ENCODE measurements around the gene SLC35F6. TPM values are rescaled to one million over a fixed set of nuclear protein-coding genes. Genes with fewer than 3 reads are reported as not detected.

SLC35F6 gene
- total and polyA plus RNA-seq, 2 donors: 12.4 to 18.8 TPM

GRCh38 chr2:26772064-26773001, 8.2 kb downstream of the SLC35F6 start:
- 44% methylated on average over 13 of the region's 13 CpGs for WGBS
- H3K27ac ChIP-seq (ENCODE audit: low read depth): peak overlapping the region; percentile 65
- H3K4me3 ChIP-seq (ENCODE audit: low read depth, low read length): no peak overlapping the region
- no peak for DNase-seq (ENCODE audit: extremely low spot score)
- no peaks in the 10 kb centered on the region for H3K4me1 ChIP-seq (ENCODE audit: insufficient read depth)
- H3K36me3 ChIP-seq (ENCODE audit: insufficient read depth): no peaks in the 10 kb centered on the region

DNA sequence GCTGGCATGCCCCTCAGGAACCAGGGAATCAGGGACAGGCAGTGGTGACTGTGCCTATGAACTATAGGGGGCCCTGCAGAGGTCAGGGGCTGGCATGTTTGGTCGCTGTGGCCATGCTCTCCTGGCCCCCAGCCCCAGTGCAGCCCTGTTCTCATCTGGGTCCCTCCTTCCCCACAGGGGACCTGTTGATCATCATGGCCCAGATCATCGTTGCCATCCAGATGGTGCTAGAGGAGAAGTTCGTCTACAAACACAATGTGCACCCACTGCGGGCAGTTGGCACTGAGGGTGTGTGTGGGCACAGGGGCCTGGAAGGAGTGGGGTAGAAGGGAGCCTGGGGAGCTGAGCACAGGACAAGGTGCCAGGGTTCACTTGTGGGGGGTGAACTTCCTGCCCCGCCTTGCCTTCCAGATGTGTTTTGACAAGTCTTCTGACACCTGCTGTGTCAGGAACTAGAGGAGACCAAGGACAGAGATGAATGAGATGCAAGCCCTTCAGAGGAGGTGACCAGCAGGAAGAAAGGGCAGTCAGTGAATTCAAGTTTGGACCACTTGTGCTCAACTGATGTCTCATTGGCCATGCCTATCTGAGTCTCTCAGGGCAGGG, 12.2 kb downstream of the SLC35F6 start:
- no peaks in the 10 kb centered on the region for H3K36me3 ChIP-seq (ENCODE audit: insufficient read depth)
- H3K27ac ChIP-seq (ENCODE audit: low read depth): no peak overlapping the region
- WGBS: 92% methylated on average over 5 of the region's 5 CpGs
- DNase-seq (ENCODE audit: extremely low spot score): no peak
- no peak overlapping the region for H3K4me3 ChIP-seq (ENCODE audit: low read depth, low read length)
- no peaks in the 10 kb centered on the region for H3K4me1 ChIP-seq (ENCODE audit: insufficient read depth)

DNA sequence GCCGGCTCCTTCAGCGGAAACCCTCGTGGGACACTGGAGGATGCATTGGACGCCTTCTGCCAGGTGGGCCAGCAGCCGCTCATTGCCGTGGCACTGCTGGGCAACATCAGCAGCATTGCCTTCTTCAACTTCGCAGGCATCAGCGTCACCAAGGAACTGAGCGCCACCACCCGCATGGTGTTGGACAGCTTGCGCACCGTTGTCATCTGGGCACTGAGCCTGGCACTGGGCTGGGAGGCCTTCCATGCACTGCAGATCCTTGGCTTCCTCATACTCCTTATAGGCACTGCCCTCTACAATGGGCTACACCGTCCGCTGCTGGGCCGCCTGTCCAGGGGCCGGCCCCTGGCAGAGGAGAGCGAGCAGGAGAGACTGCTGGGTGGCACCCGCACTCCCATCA, 14.0 kb downstream of the SLC35F6 start:
- DNase-seq (ENCODE audit: extremely low spot score): no peak
- 96% methylated on average over 18 of the region's 18 CpGs for WGBS
- H3K27ac ChIP-seq (ENCODE audit: low read depth): no peak overlapping the region
- no peaks in the 10 kb centered on the region for H3K36me3 ChIP-seq (ENCODE audit: insufficient read depth)
- H3K4me3 ChIP-seq (ENCODE audit: low read depth, low read length): no peak overlapping the region
- H3K4me1 ChIP-seq (ENCODE audit: insufficient read depth): no peaks in the 10 kb centered on the region

DNA sequence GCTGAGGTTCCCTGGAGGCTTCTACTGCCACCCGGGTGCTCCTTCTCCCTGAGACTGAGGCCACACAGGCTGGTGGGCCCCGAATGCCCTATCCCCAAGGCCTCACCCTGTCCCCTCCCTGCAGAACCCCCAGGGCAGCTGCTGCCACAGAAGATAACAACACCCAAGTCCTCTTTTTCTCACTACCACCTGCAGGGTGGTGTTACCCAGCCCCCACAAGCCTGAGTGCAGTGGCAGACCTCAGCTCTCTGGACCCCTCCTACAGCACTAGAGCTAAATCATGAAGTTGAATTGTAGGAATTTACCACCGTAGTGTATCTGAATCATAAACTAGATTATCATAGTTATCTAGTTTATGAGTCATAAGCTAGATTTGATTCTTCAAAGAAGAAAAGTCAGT, 14.4 kb downstream of the SLC35F6 start:
- DNase-seq (ENCODE audit: extremely low spot score): no peak
- WGBS: 77% methylated on average over 3 of the region's 3 CpGs
- no peaks in the 10 kb centered on the region for H3K36me3 ChIP-seq (ENCODE audit: insufficient read depth)
- no peaks in the 10 kb centered on the region for H3K4me1 ChIP-seq (ENCODE audit: insufficient read depth)
- H3K4me3 ChIP-seq (ENCODE audit: low read depth, low read length): no peak overlapping the region
- no peak overlapping the region for H3K27ac ChIP-seq (ENCODE audit: low read depth)

- H3K4me1 ChIP-seq (ENCODE audit: insufficient read depth): no peaks in the 10 kb centered on the region
- H3K27ac ChIP-seq (ENCODE audit: low read depth): no peak overlapping the region
- no peaks in the 10 kb centered on the region for H3K36me3 ChIP-seq (ENCODE audit: insufficient read depth)
- WGBS: 92% methylated on average over 4 of the region's 4 CpGs
- no peak for DNase-seq (ENCODE audit: extremely low spot score)
- no peak overlapping the region for H3K4me3 ChIP-seq (ENCODE audit: low read depth, low read length)
Observed at GRCh38 chr2:26780203-26780760, 16.2 kb downstream of the SLC35F6 start.

- H3K27ac ChIP-seq (ENCODE audit: low read depth): no peak overlapping the region
- H3K4me3 ChIP-seq (ENCODE audit: low read depth, low read length): no peak overlapping the region
- DNase-seq (ENCODE audit: extremely low spot score): no peak
- 86% methylated on average over 12 of the region's 12 CpGs for WGBS
- no peaks in the 10 kb centered on the region for H3K36me3 ChIP-seq (ENCODE audit: insufficient read depth)
- H3K4me1 ChIP-seq (ENCODE audit: insufficient read depth): no peaks in the 10 kb centered on the region
Observed at GRCh38 chr2:26782876-26783704, 19.0 kb downstream of the SLC35F6 start.

- 94% methylated on average over 19 of the region's 19 CpGs for WGBS
- no peak overlapping the region for H3K27ac ChIP-seq (ENCODE audit: low read depth)
- no peaks in the 10 kb centered on the region for H3K4me1 ChIP-seq (ENCODE audit: insufficient read depth)
- H3K36me3 ChIP-seq (ENCODE audit: insufficient read depth): no peaks in the 10 kb centered on the region
- DNase-seq (ENCODE audit: extremely low spot score): no peak
- no peak overlapping the region for H3K4me3 ChIP-seq (ENCODE audit: low read depth, low read length)
Observed at GRCh38 chr2:26784570-26785234, 20.6 kb downstream of the SLC35F6 start.

DNA sequence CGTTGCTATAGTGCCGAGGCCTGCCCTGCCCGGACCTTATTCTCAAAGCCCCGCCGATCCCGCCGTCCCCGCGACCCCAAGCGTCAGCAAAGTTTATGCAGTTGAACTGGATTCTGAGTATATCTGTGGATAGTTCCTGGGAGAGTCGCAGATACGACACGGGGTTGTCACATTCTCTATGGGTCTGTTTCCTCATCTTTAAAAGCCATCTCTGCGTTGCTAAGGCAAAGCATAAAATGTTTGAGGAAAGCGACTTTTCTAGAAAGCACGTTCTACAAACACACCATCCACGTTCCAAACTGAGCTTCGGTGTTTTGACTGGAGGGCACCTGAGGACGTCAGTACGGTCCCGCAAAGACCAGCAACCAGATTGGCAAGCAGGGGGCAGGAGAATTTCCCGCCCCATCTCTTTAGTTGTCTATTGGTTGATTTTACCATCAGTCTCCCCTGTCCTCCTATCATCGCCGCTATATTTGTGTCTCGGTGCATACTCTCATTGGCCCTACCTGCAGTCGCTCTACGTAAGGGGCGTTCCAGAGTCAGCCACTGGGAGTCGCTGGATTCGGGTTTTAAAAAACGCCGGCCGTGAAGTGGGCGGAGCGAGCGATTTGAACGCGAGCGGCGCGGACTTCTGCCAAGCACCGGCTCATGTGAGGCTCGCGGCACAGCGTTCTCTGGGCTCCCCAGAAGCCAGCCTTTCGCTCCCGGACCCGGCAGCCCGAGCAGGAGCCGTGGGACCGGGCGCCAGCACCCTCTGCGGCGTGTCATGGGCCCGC, 21.5 kb downstream of the SLC35F6 start, which contains the start of gene CENPA:
Gene CENPA (plus strand): TSS at position 626 of the 776 bp plus-strand sequence. CDS start 141 bp downstream, at position 767.
- no peak within 1 kb of the TSS for H3K27ac ChIP-seq (ENCODE audit: low read depth)
- no peaks in the 10 kb centered on the region for H3K4me1 ChIP-seq (ENCODE audit: insufficient read depth)
- peak; percentile 97 for DNase-seq (ENCODE audit: extremely low spot score)
- under 1% methylated on average over 55 of the region's 55 CpGs for WGBS
- no peaks in the 10 kb centered on the region for H3K36me3 ChIP-seq (ENCODE audit: insufficient read depth)
- peak within 1 kb of the TSS; percentile 65 for H3K4me3 ChIP-seq (ENCODE audit: low read depth, low read length)

DNA sequence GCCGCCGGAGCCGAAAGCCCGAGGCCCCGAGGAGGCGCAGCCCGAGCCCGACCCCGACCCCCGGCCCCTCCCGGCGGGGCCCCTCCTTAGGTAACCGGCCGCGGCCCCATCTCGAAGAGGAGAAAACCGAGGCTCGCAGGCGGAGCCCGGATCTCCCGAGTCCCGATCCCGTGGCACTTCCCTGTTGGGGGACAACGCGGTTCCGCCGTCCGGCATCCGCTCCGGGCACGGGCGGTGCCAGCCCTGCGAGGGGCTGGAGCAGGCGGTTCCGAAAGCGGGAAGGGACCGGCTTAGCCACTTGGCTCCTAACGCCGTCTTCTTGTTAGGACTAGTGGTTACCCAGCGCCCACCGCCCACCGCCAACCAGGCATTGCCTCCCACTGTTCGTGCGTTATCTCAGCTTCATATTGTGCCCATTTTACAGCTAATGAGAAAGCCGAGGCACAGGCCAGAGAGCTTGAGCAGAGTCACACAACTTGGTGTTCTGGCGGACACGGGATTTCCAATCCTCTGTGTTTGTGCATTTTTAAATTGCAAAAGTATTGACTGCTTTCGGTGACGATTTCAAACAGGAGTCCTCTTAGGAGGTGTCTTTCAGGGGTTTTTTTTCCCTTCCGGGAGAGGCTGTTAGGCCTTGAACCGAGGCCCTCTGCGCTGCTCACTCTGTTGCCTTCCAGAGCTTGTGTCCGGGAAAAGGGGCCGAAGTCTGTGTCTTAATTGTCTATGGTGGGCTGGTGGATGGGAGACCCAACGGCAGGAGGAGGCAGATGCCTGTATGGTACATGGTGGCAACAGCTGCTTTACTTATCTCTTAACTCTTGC, 22.3 kb downstream of the SLC35F6 start:
- H3K36me3 ChIP-seq (ENCODE audit: insufficient read depth): no peaks in the 10 kb centered on the region
- peak overlapping the region; percentile 65 for H3K4me3 ChIP-seq (ENCODE audit: low read depth, low read length)
- H3K4me1 ChIP-seq (ENCODE audit: insufficient read depth): no peaks in the 10 kb centered on the region
- DNase-seq (ENCODE audit: extremely low spot score): no peak
- H3K27ac ChIP-seq (ENCODE audit: low read depth): no peak overlapping the region
- WGBS: 3% methylated on average over 55 of the region's 55 CpGs

GRCh38 chr2:26792720-26793119, 28.6 kb downstream of the SLC35F6 start:
- 69% methylated on average over 3 of the region's 3 CpGs for WGBS

GRCh38 chr2:26793518-26793917, 29.4 kb downstream of the SLC35F6 start:
- H3K27ac ChIP-seq (ENCODE audit: low read depth): no peak overlapping the region
- H3K4me3 ChIP-seq (ENCODE audit: low read depth, low read length): no peak overlapping the region
- no peaks in the 10 kb centered on the region for H3K36me3 ChIP-seq (ENCODE audit: insufficient read depth)
- no peak for DNase-seq (ENCODE audit: extremely low spot score)
- H3K4me1 ChIP-seq (ENCODE audit: insufficient read depth): no peaks in the 10 kb centered on the region
- WGBS: 90% methylated on average over 3 of the region's 3 CpGs

More at GRCh38 chr2:26792720-26793119, 28.6 kb downstream of the SLC35F6 start:
- no peak overlapping the region for H3K27ac ChIP-seq (ENCODE audit: low read depth)
- no peaks in the 10 kb centered on the region for H3K36me3 ChIP-seq (ENCODE audit: insufficient read depth)
- H3K4me1 ChIP-seq (ENCODE audit: insufficient read depth): no peaks in the 10 kb centered on the region
- DNase-seq (ENCODE audit: extremely low spot score): no peak
- H3K4me3 ChIP-seq (ENCODE audit: low read depth, low read length): no peak overlapping the region
